ENCODE data around the gene ABLIM1.

Gene ABLIM1

GRCh38 chr10:114650831-114651230 is 7.2 kb downstream of the ABLIM1 start:
- no peak overlapping the region for H3K27ac ChIP-seq
- no peak overlapping the region for H3K4me3 ChIP-seq

GRCh38 chr10:114650266-114650665 is 7.8 kb downstream of the ABLIM1 start:
- Histone ChIP-seq H3K27ac (peak overlapping the region in 3 of 21 experiments; percentile 14 to 38 (median 27)), H3K4me3 (no peak overlapping the region)

GRCh38 chr10:114649217-114649903 is 8.7 kb downstream of the ABLIM1 start:
- H3K27ac ChIP-seq = peak overlapping the region in 3 of 21 experiments; percentile 14 to 51 (median 38)
- no peak overlapping the region for H3K4me3 ChIP-seq

- peak overlapping the region in 2 of 21 experiments; percentile 33 to 51 for H3K27ac ChIP-seq
- H3K4me3 ChIP-seq = no peak overlapping the region
Measured at GRCh38 chr10:114648368-114648767, 9.7 kb downstream of the ABLIM1 start.

- H3K27ac ChIP-seq = no peak overlapping the region
Measured at GRCh38 chr10:114647545-114648138, 10.4 kb downstream of the ABLIM1 start.

GRCh38 chr10:114646426-114646825 is 11.6 kb downstream of the ABLIM1 start:
- Histone ChIP-seq H3K4me3 (no peak overlapping the region), H3K27ac (no peak overlapping the region)

More at GRCh38 chr10:114647545-114648138, 10.4 kb downstream of the ABLIM1 start:
- H3K4me3 ChIP-seq = no peak overlapping the region

GRCh38 chr10:114645706-114646105 is 12.4 kb downstream of the ABLIM1 start:
- Histone ChIP-seq H3K27ac (no peak overlapping the region), H3K4me3 (no peak overlapping the region)

GRCh38 chr10:114643158-114643557 is 14.9 kb downstream of the ABLIM1 start:
- Histone ChIP-seq H3K27ac (no peak overlapping the region), H3K4me3 (no peak overlapping the region)

GRCh38 chr10:114642729-114643128 is 15.3 kb downstream of the ABLIM1 start:
- no peak overlapping the region for H3K27ac ChIP-seq
- H3K4me3 ChIP-seq = no peak overlapping the region

- H3K4me3 ChIP-seq = no peak overlapping the region
- H3K27ac ChIP-seq = no peak overlapping the region
Measured at GRCh38 chr10:114638821-114639625, 19.1 kb downstream of the ABLIM1 start.

- peak overlapping the region in 1 of 21 experiments; percentile 2 for H3K27ac ChIP-seq
Measured at GRCh38 chr10:114635797-114636550, 22.1 kb downstream of the ABLIM1 start.

GRCh38 chr10:114635101-114635500 is 23.0 kb downstream of the ABLIM1 start:
- Histone ChIP-seq H3K27ac (peak overlapping the region in 5 of 21 experiments; percentile 2 to 63 (median 14)), H3K4me3 (no peak overlapping the region)

More at GRCh38 chr10:114635797-114636550, 22.1 kb downstream of the ABLIM1 start:
- no peak overlapping the region for H3K4me3 ChIP-seq

GRCh38 chr10:114634609-114634979 is 23.5 kb downstream of the ABLIM1 start:
- H3K4me3 ChIP-seq = no peak overlapping the region
- peak overlapping the region in 4 of 21 experiments; percentile 2 to 63 (median 22) for H3K27ac ChIP-seq

GRCh38 chr10:114632869-114633715 is 25.0 kb downstream of the ABLIM1 start:
- Histone ChIP-seq H3K4me3 (peak overlapping the region in 1 of 7 experiments; percentile 51), H3K27ac (peak overlapping the region in 9 of 21 experiments; percentile 29 to 78 (median 65))

GRCh38 chr10:114631666-114632417 is 26.2 kb downstream of the ABLIM1 start:
- H3K27ac ChIP-seq = peak overlapping the region in 16 of 21 experiments; percentile 5 to 78 (median 54)
- peak overlapping the region; percentile 22 to 52 (median 36) for H3K4me3 ChIP-seq

GRCh38 chr10:114631090-114631665 is 26.9 kb downstream of the ABLIM1 start:
- H3K4me3 ChIP-seq = peak overlapping the region; percentile 22 to 52 (median 36)
- peak overlapping the region in 13 of 21 experiments; percentile 5 to 78 (median 55) for H3K27ac ChIP-seq

- Histone ChIP-seq H3K4me3 (no peak overlapping the region), H3K27ac (peak overlapping the region in 1 of 21 experiments; percentile 78)
Measured at GRCh38 chr10:114629824-114630730, 28.0 kb downstream of the ABLIM1 start.

Data from skin epidermis (tissue), 12 donors.